Astrocyte of the hippocampus (primary cell): Measurements from ENCODE around the gene CLEC16A.

ENCODE experiments used
- DNase-seq: peaks from one replicate; pipeline ENCODE4 v3.0.0; 2011; ENCODE audit warnings: low read depth, low spot score

CLEC16A gene

GRCh38 chr16:11060842-11061241, 116.5 kb downstream of the CLEC16A start:
- no peak for DNase-seq

- no peak for DNase-seq
Observed at GRCh38 chr16:11061629-11062270, 117.4 kb downstream of the CLEC16A start.

DNA sequence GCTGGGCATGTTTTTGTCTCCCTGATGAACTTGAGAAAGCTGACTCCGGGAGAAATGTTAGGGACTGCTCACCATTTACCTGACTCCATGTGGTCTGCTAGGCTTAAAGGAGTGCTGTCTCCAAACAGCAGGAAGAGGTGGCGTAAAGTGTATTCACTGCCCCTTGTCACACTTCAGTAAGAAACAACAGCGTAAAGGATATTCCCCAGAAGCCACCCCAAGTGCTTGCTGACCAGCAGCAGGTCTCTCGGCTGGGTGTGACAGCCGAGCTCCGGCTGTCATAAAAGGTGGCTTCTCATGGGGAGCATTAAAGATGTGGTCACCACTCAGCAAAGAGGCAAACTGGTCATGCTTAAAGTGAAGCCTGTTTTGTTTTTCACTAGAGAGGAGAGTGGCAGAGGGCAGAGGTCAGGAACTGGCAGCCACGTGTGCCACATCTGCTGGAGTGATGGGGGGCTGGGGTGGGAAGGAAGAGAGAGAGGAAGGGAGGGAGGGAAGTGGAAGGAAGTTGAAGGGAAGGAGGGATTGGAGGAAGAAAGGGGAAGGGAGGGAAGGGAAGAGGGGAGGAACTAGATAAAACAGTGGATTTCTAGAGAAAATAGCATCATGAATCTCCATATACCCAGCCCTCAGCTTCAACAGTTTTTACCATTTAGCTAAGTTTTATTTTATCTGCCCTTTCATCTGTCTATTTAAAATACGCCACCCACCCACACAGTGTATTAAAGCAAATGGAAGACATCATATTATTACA, 119.3 kb downstream of the CLEC16A start:
- no peak for DNase-seq

DNA sequence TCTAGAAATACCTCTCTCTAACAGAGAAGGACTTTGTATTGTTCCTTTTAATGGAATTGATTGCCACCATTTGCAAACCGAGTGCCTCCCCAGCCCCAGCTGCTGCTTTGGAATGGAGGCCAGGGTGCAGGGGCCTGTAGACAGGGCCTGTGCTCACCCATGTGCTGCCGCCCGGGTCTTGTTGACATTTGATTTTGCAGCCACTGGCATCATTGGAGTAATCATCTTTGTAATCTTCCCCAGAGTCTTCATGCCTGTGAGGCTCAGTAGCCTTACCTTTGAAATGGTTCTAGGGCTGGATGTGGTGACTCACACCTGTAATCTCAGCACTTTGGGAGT, 119.8 kb downstream of the CLEC16A start:
- DNase-seq, result no peak

DNA sequence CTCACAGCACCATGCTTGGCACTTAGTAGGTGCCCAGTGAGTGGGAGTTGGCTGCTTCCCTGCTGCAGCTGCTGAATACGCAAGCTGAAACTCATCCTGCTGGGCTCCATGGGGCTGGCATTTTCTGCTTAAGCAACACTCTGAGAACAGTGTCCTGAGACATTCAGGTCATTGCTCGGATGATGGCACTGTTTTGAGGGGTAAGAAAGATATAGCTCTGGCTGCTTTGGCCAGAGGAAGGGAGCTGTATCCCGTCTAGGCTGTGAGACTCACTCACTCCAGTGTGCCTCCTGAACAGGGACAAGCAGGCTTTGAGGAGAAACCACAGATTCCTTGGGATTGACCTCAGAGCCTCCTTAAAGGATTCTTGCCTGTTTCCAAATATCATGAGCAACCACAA, 120.5 kb downstream of the CLEC16A start:
- no peak for DNase-seq

DNA sequence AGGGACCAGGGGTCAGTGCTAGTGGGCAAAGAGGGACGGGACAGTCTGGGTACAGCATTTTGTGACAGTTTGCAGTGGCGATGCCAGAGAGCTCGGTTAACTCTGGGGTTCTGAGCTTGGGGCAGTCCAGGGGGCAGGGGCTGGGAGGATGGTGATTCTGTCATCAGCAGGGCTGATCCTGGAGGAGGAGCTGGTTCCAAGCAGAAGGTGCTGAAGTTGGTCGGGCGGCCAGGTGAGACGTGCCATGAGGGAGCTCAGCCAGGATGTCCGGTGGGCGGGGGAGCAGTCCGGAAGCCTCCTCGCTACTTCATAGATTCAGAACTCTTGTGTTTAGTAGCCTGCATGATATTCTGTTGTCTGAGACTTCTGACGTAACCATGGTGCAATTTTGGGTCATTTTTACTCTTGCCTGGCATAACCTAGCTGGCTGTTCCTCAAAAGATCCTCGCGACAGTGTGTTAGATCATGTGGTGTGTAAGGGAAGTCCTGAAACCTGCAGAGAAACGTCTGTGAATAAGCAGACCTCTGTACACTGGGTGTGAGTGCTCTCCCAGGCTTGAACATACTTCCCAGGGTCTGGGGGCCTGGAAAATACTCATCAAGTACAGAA, 122.0 kb downstream of the CLEC16A start:
- no peak for DNase-seq

DNA sequence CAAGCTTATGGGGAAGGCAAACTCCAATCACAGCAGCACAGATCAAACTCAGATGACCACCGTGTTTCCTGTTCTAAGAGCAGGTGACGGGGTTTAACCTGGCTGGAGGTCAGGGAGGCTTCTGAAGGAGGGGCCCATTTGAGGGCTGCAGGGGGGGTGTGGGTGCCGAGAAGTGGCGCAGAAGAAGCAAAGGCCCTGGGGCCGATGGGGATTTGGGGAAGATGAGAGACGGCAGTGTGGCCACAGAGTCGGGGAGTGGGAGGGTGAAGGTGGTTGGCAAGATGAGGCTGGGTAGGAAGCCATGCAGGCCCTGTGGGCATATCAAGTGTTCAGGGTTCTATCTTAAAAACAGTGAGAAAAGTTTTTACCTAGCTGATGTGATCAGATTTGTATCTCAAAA, 122.9 kb downstream of the CLEC16A start:
- DNase-seq, result no peak

- no peak for DNase-seq
Observed at GRCh38 chr16:11067697-11068141, 123.4 kb downstream of the CLEC16A start.

DNA sequence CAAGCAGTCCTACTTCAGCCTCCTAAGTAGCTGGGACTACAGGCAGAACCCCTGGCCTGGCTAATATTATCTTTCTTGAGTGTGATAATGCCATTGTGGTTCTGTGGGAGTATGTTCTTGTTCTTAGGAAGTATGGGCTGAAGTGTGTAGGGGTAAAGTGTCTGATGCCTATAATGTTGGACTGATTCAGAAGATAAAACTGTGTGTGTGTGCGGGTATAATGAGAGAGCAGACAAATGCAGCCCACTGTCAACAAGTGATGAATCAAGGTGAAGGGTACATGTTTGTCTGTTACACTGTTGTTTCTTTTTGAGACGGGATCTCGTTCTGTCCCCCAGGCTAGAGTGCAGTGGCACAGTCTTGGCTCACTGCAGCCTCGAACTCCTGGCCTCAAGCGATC, 127.5 kb downstream of the CLEC16A start:
- no peak for DNase-seq

DNA sequence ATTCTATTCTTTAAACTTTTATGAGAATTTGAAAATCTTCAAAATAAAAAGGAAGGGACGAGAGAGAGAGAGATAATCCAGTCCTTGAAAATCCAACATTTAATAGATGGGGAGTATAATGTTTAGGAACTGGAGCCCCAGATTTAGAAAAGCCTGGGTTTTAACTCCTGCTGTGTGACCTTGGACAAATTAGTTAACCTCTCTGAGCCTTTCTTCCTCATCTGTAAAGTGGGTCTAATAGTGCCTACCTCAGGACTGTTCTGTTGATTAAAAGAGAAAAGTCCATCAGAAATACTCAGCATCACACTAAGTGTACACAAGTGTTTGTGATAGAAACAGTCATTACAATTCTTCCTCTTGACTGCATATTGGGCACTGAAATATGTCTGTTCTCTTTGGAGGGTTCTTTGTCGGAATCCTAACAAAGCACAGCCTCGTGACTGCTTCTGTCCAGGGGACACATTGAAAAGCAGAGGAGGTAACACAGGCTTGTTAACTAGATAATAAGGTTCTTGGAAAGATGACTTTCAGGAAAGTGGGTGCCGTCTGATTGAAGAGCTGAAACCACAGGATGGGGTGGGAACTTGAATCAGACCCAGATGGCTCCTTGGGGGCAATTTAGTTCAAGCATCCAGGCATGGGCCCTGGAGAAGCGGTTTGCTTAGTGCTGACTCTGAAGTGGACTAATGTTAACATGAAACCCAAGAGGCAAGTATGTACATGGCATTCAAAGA, 128.2 kb downstream of the CLEC16A start:
- DNase-seq, result peak; percentile 30

- no peak for DNase-seq
Observed at GRCh38 chr16:11073407-11073999, 129.1 kb downstream of the CLEC16A start.

DNA sequence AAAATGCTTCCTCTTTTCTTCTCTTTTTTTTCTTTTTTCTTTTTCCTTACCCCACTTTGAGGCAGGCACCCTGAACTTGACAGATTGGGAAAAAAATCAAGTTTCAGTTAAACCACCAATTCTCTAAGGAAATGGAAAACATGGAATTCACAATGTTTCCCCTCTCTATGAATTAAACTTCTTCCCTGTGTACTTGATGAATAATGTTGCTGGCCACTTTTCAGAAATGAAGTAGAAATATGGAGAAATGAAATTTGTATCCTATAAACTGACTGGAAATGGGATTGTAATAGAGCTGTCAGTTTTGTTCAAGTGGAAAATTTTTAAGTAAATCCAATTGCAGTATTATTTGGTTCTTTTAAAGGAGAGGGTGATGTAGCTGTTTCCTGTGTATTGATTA, 129.8 kb downstream of the CLEC16A start:
- no peak for DNase-seq

GRCh38 chr16:11075163-11075562, 130.8 kb downstream of the CLEC16A start:
- DNase-seq, result no peak

DNA sequence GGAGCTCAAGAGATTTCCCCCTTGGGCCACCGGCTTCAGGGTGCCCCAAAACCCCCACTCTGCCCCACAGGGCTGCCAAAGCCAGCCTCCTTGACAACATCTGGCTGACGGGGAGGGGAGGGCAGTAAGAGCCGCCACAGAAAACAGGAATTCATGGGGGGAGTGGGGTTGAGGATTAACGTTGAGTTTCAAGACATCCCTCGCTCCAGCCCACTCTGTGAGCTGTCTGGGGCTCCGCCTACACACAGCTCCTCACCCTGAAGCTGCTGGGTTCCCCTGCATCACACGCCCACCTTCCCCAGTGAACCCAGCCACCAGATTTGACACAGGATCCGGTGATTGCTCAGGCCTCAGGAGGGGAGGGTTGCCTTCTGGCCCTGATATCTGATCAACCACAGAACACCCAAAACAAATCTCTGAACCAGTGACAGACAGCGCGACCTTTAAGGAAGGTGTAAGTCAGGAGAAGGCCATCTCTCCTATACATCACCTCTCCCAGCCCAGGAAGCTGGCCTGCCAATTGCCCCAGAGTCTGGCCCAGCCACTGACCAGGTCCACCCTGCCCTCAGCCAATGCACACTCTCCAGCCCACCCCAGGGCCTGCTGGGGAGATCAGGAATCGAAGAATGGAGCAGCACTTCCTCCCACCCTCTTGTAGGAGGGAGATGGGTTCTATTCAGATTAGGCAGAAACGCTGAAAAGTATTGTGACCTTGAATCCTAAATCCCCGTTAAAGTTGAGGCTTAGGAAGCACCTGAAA, 132.1 kb downstream of the CLEC16A start:
- no peak for DNase-seq

GRCh38 chr16:11078812-11079459, 134.6 kb downstream of the CLEC16A start:
- peak; percentile 87 for DNase-seq

DNA sequence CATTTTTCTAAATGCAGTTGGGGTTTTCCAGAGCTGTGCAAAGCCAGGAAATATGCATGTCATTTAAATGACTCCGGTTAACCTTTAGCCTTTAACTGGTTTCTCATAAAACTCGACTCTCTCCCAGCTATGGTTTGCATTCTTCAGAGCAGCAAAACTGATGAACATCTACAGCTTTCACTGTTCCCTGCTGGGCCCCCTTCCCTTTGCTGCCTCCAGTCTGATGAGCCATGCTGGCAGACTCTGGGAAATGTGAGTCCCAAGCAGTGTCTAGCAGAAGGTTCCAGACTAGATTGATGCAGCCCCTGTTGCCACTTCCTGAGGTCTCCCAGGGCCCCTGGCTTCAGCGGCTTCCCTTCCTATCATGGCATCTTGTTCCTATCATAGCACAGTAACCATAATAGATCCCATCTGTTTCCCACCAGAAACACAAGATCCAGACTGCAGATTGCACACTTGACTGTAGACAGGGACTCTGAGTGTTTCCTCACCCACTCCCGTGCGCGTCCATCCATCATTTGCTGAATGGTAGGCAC, 135.4 kb downstream of the CLEC16A start:
- peak; percentile 79 for DNase-seq

DNA sequence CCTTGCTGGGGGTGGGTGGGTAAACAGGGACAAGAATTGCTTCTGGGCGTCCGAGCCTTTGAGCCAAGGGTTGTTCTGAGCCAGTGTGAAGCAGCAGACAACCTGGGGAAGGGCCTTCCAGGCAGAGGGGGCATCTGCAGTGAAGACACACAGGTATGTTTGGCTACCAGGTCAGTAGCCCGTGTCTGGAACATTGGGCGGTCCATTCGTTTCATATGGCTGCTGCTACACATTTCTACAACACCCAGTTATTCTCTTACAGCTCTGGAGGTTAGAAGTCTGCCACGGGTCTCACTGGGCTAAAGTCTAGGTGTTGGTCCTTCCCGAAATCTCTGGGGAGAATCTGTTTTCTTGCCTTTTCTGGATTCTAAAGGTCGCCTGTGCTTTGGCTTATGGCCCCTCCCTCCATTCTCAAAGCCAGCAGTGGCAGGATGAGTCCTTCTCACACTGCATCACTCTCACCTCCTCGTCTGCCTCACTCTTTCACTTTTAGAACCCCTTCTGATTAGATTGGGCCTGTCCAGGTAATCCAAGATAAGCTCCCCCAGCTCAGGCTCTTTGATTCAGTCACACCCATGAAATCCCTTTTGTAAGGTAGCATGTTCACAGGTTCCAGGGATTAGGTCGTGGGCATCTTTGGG, 136.1 kb downstream of the CLEC16A start:
- no peak for DNase-seq

DNA sequence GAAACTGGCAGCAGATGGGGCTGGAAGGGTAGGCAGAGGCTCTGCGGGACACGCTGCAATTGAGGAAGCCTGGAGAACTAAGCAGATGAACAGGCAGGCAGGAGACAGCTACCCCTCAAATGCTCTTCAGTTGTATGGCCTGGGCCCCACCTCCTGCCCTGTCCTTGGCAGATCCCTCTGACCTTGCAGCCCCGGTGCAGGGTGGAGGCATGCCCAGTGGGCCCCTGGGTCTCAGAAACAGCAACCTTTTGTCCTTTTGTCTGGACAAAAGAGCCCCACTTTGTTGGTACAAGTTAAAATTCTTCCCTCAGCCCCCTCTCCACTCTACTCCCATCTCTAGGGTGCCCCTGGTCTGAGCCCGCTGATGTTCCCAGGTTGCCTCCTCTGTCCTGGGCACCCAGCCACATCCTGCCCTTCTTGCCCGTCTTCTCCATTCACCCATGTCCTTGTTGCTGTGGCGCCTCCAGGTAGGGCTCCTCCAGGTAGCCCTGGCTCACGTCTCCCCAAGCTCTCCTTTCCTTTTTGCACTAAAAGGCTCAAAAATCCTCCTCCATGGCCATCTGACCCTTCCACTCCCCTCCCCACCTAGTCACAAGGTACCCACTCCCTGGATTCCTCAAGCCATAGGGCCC, 136.8 kb downstream of the CLEC16A start:
- DNase-seq, result no peak

DNA sequence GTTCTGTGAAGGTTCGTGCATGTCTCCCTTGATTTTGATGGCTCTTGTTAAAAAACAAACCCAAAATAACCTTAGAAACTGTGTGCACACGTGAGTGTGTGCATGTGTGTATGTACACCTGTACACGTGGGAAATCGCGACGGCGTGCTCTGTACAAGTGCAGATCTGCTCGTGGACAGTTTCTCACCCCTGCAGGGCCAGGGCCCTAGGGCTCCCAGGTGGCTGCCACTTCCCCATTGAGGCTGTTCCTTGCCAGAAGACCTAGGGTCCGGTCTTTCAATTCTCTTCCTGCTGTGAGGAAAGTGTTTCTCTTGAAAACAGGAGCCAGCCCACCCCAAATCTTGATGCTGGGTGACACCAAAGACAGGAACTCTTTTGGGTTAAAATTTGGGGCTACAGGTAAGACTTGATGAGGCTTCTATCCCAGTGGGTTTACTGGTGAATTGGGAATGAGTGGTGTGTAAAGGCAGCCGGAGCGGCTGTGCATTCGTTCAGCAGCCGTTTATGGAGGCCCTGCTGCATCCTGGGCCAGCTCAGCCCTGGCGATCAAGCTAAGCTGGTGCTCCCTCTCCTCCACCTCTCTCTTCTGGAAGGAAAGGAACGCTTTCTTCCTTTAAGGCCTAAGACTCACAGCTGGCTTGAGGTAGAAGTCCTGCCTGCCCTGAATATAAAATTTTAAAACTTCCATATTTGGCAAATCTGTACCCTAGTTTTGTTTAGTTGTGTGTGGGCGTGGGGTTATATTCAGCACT, 137.9 kb downstream of the CLEC16A start:
- DNase-seq, result no peak
